ENCODE measurements around the gene LEMD1.

DNA sequence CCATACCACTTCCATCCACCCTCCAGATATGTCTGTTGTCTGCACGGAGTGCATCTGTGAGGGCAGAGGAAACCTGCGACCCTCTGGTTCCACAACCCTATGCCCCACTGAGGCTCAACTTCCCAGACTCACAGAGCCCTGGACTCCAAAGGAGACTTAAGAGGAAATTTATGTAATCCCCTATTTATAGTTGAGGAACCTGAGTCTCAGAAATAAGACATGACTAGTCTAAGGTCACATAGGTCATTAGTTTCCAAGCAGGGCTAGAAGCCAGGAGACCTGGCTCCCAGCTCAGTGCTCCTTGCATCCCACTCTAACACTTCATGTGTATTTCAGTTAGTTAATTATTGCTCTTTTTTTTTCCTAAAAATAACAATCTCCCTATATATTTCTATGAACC lies 15.7 kb upstream of the LEMD1 start:
- TF ChIP-seq, protein P1, sequence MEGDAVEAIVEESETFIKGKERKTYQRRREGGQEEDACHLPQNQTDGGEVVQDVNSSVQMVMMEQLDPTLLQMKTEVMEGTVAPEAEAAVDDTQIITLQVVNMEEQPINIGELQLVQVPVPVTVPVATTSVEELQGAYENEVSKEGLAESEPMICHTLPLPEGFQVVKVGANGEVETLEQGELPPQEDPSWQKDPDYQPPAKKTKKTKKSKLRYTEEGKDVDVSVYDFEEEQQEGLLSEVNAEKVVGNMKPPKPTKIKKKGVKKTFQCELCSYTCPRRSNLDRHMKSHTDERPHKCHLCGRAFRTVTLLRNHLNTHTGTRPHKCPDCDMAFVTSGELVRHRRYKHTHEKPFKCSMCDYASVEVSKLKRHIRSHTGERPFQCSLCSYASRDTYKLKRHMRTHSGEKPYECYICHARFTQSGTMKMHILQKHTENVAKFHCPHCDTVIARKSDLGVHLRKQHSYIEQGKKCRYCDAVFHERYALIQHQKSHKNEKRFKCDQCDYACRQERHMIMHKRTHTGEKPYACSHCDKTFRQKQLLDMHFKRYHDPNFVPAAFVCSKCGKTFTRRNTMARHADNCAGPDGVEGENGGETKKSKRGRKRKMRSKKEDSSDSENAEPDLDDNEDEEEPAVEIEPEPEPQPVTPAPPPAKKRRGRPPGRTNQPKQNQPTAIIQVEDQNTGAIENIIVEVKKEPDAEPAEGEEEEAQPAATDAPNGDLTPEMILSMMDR (IDR thresholded peaks at IDR 0.05), result no peak
- no peak for TF ChIP-seq POLR2AphosphoS5 (IDR thresholded peaks at IDR 0.05; ENCODE audit: insufficient read depth in 1 of 2, low read depth in 1 of 2)
- TF ChIP-seq POLR2A (IDR thresholded peaks at IDR 0.05), result no peak

Measured in vagina (tissue), 2 donors.